ENCODE results near the gene HHAT.

DNA sequence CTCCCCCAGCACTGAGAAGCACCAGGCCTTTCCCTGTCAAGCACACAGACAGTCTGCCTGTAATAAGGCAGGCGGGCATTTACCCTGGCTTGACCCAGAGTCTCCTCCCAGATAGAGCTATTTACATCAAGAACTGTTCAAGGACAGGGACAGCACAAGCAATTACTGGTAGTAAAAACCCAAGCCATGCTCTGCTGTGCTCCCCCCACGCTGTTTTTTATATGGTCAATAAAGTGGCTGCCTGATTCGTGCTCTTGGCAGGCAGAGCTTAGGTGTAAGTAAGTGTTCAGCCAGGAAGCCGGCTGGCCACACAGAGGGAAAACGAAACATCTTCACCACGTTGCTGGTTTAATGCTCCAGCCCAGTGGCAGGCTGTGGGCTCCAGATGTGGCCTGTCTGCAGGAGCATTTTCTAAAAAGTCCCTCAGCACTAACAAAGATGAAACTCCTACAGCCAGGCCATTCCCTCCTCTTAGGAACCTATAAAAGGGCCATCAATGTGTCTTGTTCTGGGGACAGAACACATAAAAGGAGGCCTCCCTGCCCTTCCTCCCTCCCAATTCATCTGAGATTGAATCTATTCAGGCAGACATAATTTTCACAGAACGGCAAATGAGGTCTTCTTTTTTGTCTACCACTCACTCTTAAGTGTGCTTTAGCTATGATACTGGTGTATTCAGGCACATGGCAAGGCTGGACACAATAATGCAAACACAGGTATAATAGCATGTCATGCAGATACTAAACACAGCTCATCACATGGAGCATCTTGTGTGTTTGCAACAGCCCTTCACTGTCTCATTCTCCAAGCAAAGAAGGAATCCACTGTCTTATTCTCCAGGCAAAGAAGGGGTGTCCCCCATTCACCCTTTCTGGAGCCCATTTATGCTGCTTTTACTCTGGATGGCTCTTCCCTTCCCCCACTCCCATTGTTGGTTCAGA, 378.9 kb downstream of the HHAT start:
- TF ChIP-seq CTCF (IDR thresholded peaks at IDR 0.05): no peak
- TF ChIP-seq POLR2A (IDR thresholded peaks at IDR 0.05; ENCODE audit: low read depth): no peak
- no peak for TF ChIP-seq EP300 (IDR thresholded peaks at IDR 0.05)
- no peak for TF ChIP-seq POLR2AphosphoS5 (IDR thresholded peaks at IDR 0.05)

Data from esophagus muscularis mucosa (tissue), 4 donors.